ENCODE data around the gene CARD9. TPM values are rescaled to one million over a fixed set of nuclear protein-coding genes. Genes with fewer than 3 reads are reported as not detected.

Gene CARD9
- total RNA-seq, 1 donor from 2014 or later: 1.6 TPM

DNA sequence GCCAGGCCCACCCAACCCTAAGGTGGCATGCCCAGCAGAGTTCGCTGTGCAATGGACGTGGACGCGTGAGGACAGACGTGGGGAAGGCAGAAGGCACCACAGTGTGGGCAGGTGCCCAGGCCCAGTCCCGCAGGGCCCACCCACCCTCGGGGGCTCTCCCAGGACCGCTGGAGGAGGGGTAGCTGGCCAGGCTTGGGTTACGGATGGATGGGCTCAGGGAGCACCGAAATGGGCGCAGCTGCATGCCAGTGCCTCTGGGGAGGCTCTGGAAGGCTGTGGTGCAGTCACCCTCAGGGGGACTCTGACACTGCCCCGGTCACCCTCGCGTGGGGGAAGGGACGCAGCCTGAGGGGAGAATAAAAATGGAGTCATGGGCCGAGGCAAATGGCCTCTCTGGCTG lies 55.8 kb downstream of the CARD9 start:
- no peak overlapping the region for H3K27ac Mint-ChIP-seq
- TF ChIP-seq, protein P1, sequence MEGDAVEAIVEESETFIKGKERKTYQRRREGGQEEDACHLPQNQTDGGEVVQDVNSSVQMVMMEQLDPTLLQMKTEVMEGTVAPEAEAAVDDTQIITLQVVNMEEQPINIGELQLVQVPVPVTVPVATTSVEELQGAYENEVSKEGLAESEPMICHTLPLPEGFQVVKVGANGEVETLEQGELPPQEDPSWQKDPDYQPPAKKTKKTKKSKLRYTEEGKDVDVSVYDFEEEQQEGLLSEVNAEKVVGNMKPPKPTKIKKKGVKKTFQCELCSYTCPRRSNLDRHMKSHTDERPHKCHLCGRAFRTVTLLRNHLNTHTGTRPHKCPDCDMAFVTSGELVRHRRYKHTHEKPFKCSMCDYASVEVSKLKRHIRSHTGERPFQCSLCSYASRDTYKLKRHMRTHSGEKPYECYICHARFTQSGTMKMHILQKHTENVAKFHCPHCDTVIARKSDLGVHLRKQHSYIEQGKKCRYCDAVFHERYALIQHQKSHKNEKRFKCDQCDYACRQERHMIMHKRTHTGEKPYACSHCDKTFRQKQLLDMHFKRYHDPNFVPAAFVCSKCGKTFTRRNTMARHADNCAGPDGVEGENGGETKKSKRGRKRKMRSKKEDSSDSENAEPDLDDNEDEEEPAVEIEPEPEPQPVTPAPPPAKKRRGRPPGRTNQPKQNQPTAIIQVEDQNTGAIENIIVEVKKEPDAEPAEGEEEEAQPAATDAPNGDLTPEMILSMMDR (IDR thresholded peaks at IDR 0.05; ENCODE audit: unreplicated experiment): no peak
- H3K27me3 Mint-ChIP-seq: peaks cover 2% of the 10 kb centered on the region
- H3K36me3 Mint-ChIP-seq (ENCODE audit: insufficient read depth): no peaks in the 10 kb centered on the region
- H3K4me1 Mint-ChIP-seq (ENCODE audit: low read depth): no peaks in the 10 kb centered on the region
- H3K4me3 Mint-ChIP-seq (ENCODE audit: low read depth): no peak overlapping the region
- DNase-seq (ENCODE audit: low spot score, unreplicated experiment): no peak
- H3K9me3 Mint-ChIP-seq (ENCODE audit: low read depth): peaks cover 22% of the 10 kb centered on the region

DNA sequence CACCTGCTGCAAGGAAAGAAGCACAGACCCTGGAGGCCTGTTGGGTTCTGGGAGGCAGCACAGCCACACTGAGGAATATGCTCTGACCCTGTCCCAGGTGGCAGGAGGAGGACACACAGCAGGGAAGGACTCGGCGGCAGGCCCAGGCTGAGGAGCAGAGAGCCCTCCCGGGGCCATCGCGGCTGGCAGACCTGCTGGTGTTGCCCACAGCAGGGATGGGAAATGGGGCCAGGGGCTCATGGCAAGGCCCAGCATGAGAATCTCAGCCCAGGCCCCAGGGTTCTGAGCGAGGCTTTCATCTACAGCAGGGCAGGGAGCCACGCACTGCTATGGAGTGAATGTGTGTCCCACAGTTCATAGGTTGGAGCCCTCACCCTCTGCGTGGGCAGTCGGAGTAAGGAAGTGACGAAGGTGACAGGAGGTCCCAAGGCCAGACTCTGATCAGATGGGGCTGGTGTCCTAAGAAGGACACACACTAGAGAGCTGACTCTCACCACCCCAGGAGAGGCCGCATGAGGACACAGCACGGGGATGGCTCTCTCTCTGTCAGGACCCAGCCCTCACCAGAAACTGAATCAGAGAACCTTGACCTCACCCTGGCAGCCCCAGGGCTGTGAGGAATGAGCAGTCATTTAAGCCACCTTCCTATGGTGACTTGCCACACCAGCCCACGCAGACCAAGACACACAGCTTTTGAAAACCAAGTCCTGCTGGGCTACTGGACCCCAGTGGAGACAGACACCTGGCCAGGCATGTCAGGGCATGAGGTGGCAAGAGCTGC lies 56.4 kb downstream of the CARD9 start:
- Mint-ChIP-seq H3K27ac (no peak overlapping the region), H3K4me1 (ENCODE audit: low read depth) (no peaks in the 10 kb centered on the region), H3K9me3 (ENCODE audit: low read depth) (peaks cover 22% of the 10 kb centered on the region), H3K4me3 (ENCODE audit: low read depth) (no peak overlapping the region), H3K27me3 (peaks cover 2% of the 10 kb centered on the region), H3K36me3 (ENCODE audit: insufficient read depth) (no peaks in the 10 kb centered on the region)
- DNase-seq (ENCODE audit: low spot score, unreplicated experiment): no peak
- TF ChIP-seq, protein P1 (IDR thresholded peaks at IDR 0.05; ENCODE audit: unreplicated experiment): no peak

GRCh38 chr9:136316271-136316751 lies 57.2 kb downstream of the CARD9 start:
- TF ChIP-seq, protein P1 (IDR thresholded peaks at IDR 0.05; ENCODE audit: unreplicated experiment): no peak
- no peak for DNase-seq (ENCODE audit: low spot score, unreplicated experiment)
- Mint-ChIP-seq H3K36me3 (ENCODE audit: insufficient read depth) (no peaks in the 10 kb centered on the region), H3K27ac (peak overlapping the region; percentile 65), H3K9me3 (ENCODE audit: low read depth) (peaks cover 22% of the 10 kb centered on the region), H3K4me1 (ENCODE audit: low read depth) (no peaks in the 10 kb centered on the region), H3K27me3 (no peaks in the 10 kb centered on the region), H3K4me3 (ENCODE audit: low read depth) (no peak overlapping the region)

DNA sequence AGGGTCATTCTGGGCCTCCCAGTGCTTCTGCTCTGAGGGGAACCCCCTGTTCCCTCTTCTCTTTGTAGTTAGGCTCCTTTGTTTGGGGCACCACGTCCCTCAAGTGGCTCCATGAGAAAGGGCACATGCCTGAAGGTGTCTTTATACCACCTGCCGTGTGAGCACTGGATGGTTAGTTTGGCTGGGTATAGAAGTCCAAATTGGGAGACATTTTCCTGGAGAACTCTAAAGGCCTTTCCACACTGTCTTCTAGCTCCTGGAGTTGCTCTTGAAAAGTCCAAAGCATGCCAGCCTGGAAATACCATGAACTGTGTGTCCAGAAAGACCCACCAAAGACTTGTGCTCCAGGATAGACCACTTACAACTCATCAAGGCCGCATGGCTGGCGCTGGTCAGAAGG lies 58.5 kb downstream of the CARD9 start:
- Mint-ChIP-seq H3K9me3 (ENCODE audit: low read depth) (peaks cover 17% of the 10 kb centered on the region), H3K27ac (no peak overlapping the region), H3K4me3 (ENCODE audit: low read depth) (no peak overlapping the region), H3K27me3 (no peaks in the 10 kb centered on the region), H3K4me1 (ENCODE audit: low read depth) (no peaks in the 10 kb centered on the region), H3K36me3 (ENCODE audit: insufficient read depth) (no peaks in the 10 kb centered on the region)
- TF ChIP-seq, protein P1 (IDR thresholded peaks at IDR 0.05; ENCODE audit: unreplicated experiment): no peak
- DNase-seq (ENCODE audit: low spot score, unreplicated experiment): no peak

DNA sequence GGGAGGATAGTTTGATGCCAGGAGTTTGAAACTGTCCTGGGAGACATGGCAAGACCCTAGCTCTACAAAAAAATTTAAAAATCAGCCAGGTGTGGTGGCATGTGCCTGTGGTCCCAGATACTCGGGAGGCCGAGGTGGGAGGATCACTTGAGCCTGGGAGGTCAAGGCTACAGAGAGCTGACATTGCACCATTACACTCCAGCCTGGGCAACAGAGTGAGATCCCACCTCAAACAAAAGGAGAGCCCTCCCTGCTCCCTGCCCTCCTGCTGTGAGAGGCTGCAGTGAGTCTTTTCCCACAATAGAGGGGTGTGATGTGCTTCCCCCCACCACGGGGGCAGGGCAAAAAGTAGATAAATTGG lies 59.4 kb downstream of the CARD9 start:
- no peak for DNase-seq (ENCODE audit: low spot score, unreplicated experiment)
- H3K4me3 Mint-ChIP-seq (ENCODE audit: low read depth): no peak overlapping the region
- H3K27ac Mint-ChIP-seq: no peak overlapping the region
- peaks cover 17% of the 10 kb centered on the region for H3K9me3 Mint-ChIP-seq (ENCODE audit: low read depth)
- no peaks in the 10 kb centered on the region for H3K36me3 Mint-ChIP-seq (ENCODE audit: insufficient read depth)
- H3K4me1 Mint-ChIP-seq (ENCODE audit: low read depth): no peaks in the 10 kb centered on the region
- TF ChIP-seq, protein P1 (IDR thresholded peaks at IDR 0.05; ENCODE audit: unreplicated experiment): no peak
- no peaks in the 10 kb centered on the region for H3K27me3 Mint-ChIP-seq

Other genes starting within 250 kb of the CARD9 start
- gene LHX3, start 168.5 kb downstream of the CARD9 start, total RNA-seq: not detected in 2 replicates
- gene QSOX2, start 127.9 kb downstream of the CARD9 start, total RNA-seq: 24.0 and 24.1 TPM in 2 replicates
- 1.2 and 1.4 TPM in 2 replicates for gene CCDC187, start 69.6 kb downstream of the CARD9 start, total RNA-seq
- 79.2 and 82.2 TPM in 2 replicates for gene GPSM1, start 46.1 kb downstream of the CARD9 start, total RNA-seq
- gene DNLZ, start 9.9 kb downstream of the CARD9 start, total RNA-seq: 16.2 and 18.4 TPM in 2 replicates
- gene SNAPC4, start 26.5 kb upstream of the CARD9 start, total RNA-seq: 22.3 and 23.7 TPM in 2 replicates
- 68.3 and 70.9 TPM in 2 replicates for gene ENTR1, start 36.9 kb upstream of the CARD9 start, total RNA-seq
- gene PMPCA, start 37.0 kb upstream of the CARD9 start, total RNA-seq: 63.6 and 68.3 TPM in 2 replicates
- gene INPP5E, start 66.2 kb upstream of the CARD9 start, total RNA-seq: 25.1 and 26.2 TPM in 2 replicates
- gene SEC16A, start 109.4 kb upstream of the CARD9 start, total RNA-seq: 76.1 and 78.8 TPM in 2 replicates
- gene NOTCH1, start 172.4 kb upstream of the CARD9 start, total RNA-seq: 109 and 130 TPM in 2 replicates

All from progenitor cell of endocrine pancreas (in vitro differentiated cells).